Stimulated activated effector memory CD8-positive, alpha-beta T cell treated with anti-CD3 and anti-CD28 coated beads, Interleukin-12 subunit alpha, Interleukin-12 subunit beta, amount 100 ng/mL, for 72 hours (primary cell): Measurements from ENCODE around the gene SLC38A10.

Source experiments
- ATAC-seq: fragments of 150-1000 bp; cut with Tn5 transposase; 2 replicates; pipeline ENCODE4 v1.10.0; 2021
- DNase-seq, 2 donors: peaks; one replicate each; pipeline ENCODE4 v3.0.0; 2021 to 2022; ENCODE audit warnings: low spot score in 2 of 2
- H3K27ac Mint-ChIP-seq: one replicate; pipeline ENCODE4 v1.8.0; 2022; ENCODE audit warnings: mild to moderate bottlenecking, mixed read lengths
- H3K36me3 Mint-ChIP-seq: one replicate; pipeline ENCODE4 v1.8.0; 2022; ENCODE audit warnings: mild to moderate bottlenecking, mixed read lengths
- H3K4me1 Mint-ChIP-seq: one replicate; pipeline ENCODE4 v1.8.0; 2022; ENCODE audit warnings: mixed read lengths
- H3K4me3 Mint-ChIP-seq: one replicate; pipeline ENCODE4 v1.8.0; 2022; ENCODE audit warnings: mild to moderate bottlenecking, mixed read lengths
- H3K9me3 Mint-ChIP-seq: one replicate; pipeline ENCODE4 v1.8.0; 2022; ENCODE audit warnings: mixed read lengths

The SLC38A10 gene

GRCh38 chr17:81204578-81204977, 90.5 kb downstream of the SLC38A10 start:
- H3K36me3 Mint-ChIP-seq = peaks cover 25% of the 10 kb centered on the region
- peaks cover 11% of the 10 kb centered on the region for H3K4me1 Mint-ChIP-seq
- no peak overlapping the region for H3K4me3 Mint-ChIP-seq
- no peaks in the 10 kb centered on the region for H3K9me3 Mint-ChIP-seq
- ATAC-seq (no peak), DNase-seq (no peak)
- no peak overlapping the region for H3K27ac Mint-ChIP-seq

- DNase-seq (no peak), ATAC-seq (no peak)
- H3K27ac Mint-ChIP-seq = no peak overlapping the region
- peaks cover 6% of the 10 kb centered on the region for H3K4me1 Mint-ChIP-seq
- no peaks in the 10 kb centered on the region for H3K9me3 Mint-ChIP-seq
- H3K4me3 Mint-ChIP-seq = no peak overlapping the region
- peaks cover 21% of the 10 kb centered on the region for H3K36me3 Mint-ChIP-seq
Observed at GRCh38 chr17:81203136-81203535, 92.0 kb downstream of the SLC38A10 start.

- Mint-ChIP-seq H3K4me1 (no peaks in the 10 kb centered on the region), H3K9me3 (no peaks in the 10 kb centered on the region), H3K27ac (no peak overlapping the region), H3K36me3 (peaks cover 13% of the 10 kb centered on the region), H3K4me3 (no peak overlapping the region)
- no peak for ATAC-seq
- DNase-seq = no peak
Observed at GRCh38 chr17:81202318-81202717, 92.8 kb downstream of the SLC38A10 start.

GRCh38 chr17:81200695-81201580, 94.2 kb downstream of the SLC38A10 start:
- ATAC-seq (peak; percentile 51), DNase-seq (no peak)
- Mint-ChIP-seq H3K27ac (peak overlapping the region; percentile 43), H3K9me3 (no peaks in the 10 kb centered on the region), H3K4me1 (no peaks in the 10 kb centered on the region), H3K4me3 (no peak overlapping the region), H3K36me3 (peaks cover 13% of the 10 kb centered on the region)

GRCh38 chr17:81200201-81200600, 94.9 kb downstream of the SLC38A10 start:
- Mint-ChIP-seq H3K36me3 (peaks cover 13% of the 10 kb centered on the region), H3K4me1 (no peaks in the 10 kb centered on the region), H3K4me3 (no peak overlapping the region), H3K9me3 (no peaks in the 10 kb centered on the region), H3K27ac (no peak overlapping the region)
- DNase-seq (no peak), ATAC-seq (no peak)

GRCh38 chr17:81199482-81199830, 95.7 kb downstream of the SLC38A10 start:
- peaks cover 13% of the 10 kb centered on the region for H3K36me3 Mint-ChIP-seq

GRCh38 chr17:81198826-81199481, 96.2 kb downstream of the SLC38A10 start:
- H3K27ac Mint-ChIP-seq = no peak overlapping the region
- no peak overlapping the region for H3K4me3 Mint-ChIP-seq
- DNase-seq = no peak
- no peaks in the 10 kb centered on the region for H3K4me1 Mint-ChIP-seq
- H3K36me3 Mint-ChIP-seq = peaks cover 13% of the 10 kb centered on the region
- ATAC-seq = no peak
- no peaks in the 10 kb centered on the region for H3K9me3 Mint-ChIP-seq

More at GRCh38 chr17:81199482-81199830, 95.7 kb downstream of the SLC38A10 start:
- ATAC-seq = no peak
- DNase-seq = no peak
- Mint-ChIP-seq H3K9me3 (no peaks in the 10 kb centered on the region), H3K4me1 (no peaks in the 10 kb centered on the region), H3K4me3 (no peak overlapping the region), H3K27ac (no peak overlapping the region)

GRCh38 chr17:81197831-81198490, 97.1 kb downstream of the SLC38A10 start:
- Mint-ChIP-seq H3K4me1 (no peaks in the 10 kb centered on the region), H3K36me3 (peaks cover 6% of the 10 kb centered on the region), H3K4me3 (no peak overlapping the region), H3K27ac (no peak overlapping the region), H3K9me3 (no peaks in the 10 kb centered on the region)
- ATAC-seq (no peak), DNase-seq (no peak)

- Mint-ChIP-seq H3K4me1 (no peaks in the 10 kb centered on the region), H3K27ac (no peak overlapping the region), H3K36me3 (peaks cover under 1% of the 10 kb centered on the region), H3K4me3 (no peak overlapping the region), H3K9me3 (no peaks in the 10 kb centered on the region)
- DNase-seq (no peak), ATAC-seq (no peak)
Observed at GRCh38 chr17:81197409-81197795, 97.7 kb downstream of the SLC38A10 start.

- Mint-ChIP-seq H3K4me1 (no peaks in the 10 kb centered on the region), H3K4me3 (no peak overlapping the region), H3K9me3 (no peaks in the 10 kb centered on the region), H3K36me3 (no peaks in the 10 kb centered on the region), H3K27ac (no peak overlapping the region)
- DNase-seq (no peak), ATAC-seq (no peak)
Observed at GRCh38 chr17:81196505-81197408, 98.3 kb downstream of the SLC38A10 start.

GRCh38 chr17:81195941-81196495, 99.1 kb downstream of the SLC38A10 start:
- Mint-ChIP-seq H3K4me1 (no peaks in the 10 kb centered on the region), H3K9me3 (no peaks in the 10 kb centered on the region), H3K36me3 (no peaks in the 10 kb centered on the region), H3K27ac (no peak overlapping the region), H3K4me3 (no peak overlapping the region)
- DNase-seq (no peak), ATAC-seq (no peak)
